22Rv1 (cell line): Measurements from ENCODE around the gene GVQW3.

Experiments used
- H3K27ac ChIP-seq: fragments of 450-650 bp; 2 replicates; pipeline ENCODE4 v1.5.1; 2017
- ZFX ChIP-seq: fragments of 450-650 bp; IDR thresholded peaks from 2 replicates; pipeline ENCODE4 v1.6.1; 2017; ENCODE audit warnings: antibody characterized with exemption, borderline replicate concordance
- TF ChIP-seq, protein P1 (sequence below): fragments of 450-650 bp; IDR thresholded peaks from 2 replicates; pipeline ENCODE4 v1.5.1; 2017; ENCODE audit warnings: mild to moderate bottlenecking

GVQW3 gene

DNA sequence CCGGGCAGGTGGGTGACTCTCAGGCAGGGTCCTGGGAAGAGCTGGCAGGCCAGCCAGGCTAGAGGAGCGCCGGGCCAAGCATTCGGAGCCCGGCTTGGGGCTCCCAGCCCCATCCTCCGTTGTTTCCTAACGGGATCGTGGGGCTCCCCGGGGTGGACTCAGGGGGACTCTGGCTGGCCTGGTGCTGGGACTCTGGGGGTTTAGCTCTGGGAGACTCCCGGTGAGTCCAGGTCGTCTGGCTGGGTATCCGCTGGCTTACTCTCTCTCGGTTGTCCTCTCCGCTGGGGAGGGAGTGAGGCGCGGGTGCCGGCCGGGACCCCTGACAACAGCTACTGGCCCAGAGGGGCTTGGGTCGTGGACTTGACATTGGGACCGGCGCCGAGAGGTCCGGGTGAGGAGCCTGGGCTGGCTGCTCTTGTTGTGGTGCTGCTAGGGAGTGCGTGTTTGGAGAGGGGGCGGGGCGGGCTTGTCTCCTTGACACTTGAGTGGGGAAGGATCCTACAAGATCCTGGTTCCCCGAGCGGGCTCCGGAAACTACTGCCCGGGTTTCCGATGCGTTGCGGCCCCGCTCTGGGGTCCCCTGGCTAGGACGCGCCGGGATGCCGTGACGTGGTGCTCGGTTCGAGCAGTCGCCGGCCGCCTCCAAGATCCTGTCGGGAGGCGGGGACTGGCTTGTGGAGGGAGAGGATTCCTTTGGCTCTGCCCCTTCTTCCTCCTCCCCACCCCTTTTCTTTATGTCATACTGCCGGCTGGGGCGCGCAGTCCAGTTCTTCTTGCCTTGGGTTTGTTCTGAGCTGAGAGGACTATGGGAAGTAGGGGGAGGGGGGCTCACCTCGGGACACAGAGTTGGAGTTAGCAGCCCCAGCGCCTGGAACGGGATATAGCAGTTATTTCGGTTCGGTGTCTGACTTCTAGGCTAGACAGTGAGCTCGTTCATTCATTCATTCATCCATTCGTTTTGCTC is 64.3 kb downstream of the GVQW3 start:
- no peak for TF ChIP-seq ZFX
- TF ChIP-seq, protein P1, sequence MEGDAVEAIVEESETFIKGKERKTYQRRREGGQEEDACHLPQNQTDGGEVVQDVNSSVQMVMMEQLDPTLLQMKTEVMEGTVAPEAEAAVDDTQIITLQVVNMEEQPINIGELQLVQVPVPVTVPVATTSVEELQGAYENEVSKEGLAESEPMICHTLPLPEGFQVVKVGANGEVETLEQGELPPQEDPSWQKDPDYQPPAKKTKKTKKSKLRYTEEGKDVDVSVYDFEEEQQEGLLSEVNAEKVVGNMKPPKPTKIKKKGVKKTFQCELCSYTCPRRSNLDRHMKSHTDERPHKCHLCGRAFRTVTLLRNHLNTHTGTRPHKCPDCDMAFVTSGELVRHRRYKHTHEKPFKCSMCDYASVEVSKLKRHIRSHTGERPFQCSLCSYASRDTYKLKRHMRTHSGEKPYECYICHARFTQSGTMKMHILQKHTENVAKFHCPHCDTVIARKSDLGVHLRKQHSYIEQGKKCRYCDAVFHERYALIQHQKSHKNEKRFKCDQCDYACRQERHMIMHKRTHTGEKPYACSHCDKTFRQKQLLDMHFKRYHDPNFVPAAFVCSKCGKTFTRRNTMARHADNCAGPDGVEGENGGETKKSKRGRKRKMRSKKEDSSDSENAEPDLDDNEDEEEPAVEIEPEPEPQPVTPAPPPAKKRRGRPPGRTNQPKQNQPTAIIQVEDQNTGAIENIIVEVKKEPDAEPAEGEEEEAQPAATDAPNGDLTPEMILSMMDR = no peak; the same call in 1 of the 2 replicates
- H3K27ac ChIP-seq = peak overlapping the region; percentile 86

DNA sequence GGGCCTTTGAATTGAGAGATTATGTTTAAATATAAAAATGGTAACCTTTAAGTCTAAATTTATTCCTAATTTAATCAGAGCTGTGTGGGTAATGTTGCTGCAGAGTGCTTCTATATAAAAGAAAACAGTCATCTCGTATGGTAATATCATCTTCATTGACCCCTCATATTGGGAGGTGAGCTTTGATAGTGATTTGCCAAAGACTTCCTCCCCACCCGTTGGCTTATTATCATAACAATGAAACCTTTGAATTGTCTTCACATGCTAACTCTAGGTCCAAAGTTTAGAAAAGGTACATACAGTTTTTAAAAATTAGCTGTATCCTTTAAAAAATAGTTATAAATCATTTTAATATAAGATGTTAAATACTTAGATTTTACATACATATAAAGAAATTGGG is 67.4 kb downstream of the GVQW3 start:
- no peak overlapping the region for H3K27ac ChIP-seq
- no peak for TF ChIP-seq ZFX
- TF ChIP-seq, protein P1 = no peak

DNA sequence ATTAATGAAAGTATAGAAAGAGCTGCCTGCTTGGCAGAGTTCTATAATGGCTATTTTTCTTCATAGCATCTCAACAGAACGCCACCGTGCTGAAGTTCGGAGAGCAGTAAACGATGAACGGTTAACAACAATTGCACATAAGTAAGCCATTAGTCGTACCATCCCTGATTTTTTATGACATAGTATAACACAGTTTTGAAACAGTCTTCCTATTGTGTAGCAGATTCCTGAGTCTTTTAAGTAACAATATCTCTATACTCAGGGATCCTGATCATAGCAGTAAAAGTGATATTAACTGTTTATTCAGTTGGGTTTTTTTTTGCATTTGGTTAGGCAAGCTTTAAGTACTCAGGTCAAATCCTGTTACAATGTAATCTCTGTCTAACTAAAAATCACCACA is 72.1 kb downstream of the GVQW3 start:
- TF ChIP-seq ZFX = no peak
- TF ChIP-seq, protein P1 = no peak
- no peak overlapping the region for H3K27ac ChIP-seq

DNA sequence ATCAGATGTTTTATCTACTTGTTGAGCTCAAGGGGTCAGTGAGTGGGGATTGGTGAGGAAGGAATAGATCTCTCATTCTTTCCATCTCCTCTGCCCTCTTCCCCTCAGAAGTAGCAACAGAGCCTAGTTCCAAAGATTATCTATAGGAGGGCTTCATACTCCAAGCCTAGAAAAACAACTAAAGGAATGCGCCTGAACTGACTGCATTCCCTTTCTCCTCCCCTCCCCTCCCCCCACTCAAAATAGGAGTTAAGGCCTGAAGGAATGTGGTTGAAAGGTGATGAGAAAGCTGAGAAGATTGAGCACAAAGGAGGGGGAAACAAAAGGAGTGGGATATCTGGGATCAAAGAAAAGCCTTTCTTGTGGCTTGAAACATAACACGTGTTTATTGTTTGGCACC is 74.2 kb downstream of the GVQW3 start:
- no peak for TF ChIP-seq ZFX
- TF ChIP-seq, protein P1 = no peak
- no peak overlapping the region for H3K27ac ChIP-seq

DNA sequence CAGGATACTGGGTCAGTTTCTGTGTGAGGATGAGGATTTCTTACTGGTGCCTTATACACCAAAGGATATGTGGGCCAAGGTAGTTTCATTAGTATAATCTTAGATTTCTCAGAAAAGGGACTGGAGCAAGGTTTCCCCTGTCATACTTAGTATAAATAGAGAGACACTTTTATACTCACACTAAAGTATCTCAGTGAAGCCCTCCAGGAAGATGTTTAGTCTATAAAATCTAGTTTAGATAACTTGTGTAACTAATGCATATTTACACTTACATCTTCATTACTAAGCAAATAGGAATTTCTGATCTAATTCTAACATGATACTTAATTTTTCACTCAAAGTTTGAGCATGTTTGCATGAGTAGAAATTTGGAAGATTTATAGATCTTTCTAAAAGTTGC is 74.8 kb downstream of the GVQW3 start:
- no peak overlapping the region for H3K27ac ChIP-seq
- TF ChIP-seq, protein P1 = no peak
- no peak for TF ChIP-seq ZFX

DNA sequence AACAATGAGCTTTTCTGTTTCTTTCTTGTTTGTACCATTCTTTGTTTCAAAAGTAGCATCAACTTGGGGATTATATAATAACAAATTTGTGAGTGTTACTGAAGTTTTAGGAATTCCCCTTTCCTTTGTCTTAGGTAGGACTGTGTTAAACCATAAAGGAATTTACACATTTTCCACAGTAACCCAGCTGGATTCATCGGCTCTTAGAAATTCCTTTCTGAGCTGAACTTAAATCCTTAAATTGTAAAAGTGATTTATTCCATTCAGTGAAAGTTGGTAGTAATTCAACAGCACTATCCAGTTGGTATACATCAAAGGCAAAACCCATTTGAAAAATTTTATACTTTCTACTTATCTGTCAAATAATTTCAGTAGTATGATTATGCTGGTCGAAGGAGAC is 75.4 kb downstream of the GVQW3 start:
- TF ChIP-seq ZFX = no peak
- H3K27ac ChIP-seq = no peak overlapping the region
